ENCODE data around the gene CDC16. TPM values are rescaled to one million over a fixed set of nuclear protein-coding genes. Genes with fewer than 3 reads are reported as not detected.

The CDC16 gene
- total RNA-seq, 4 donors from 2014 or later = 50.1 to 149 (median 69.7) TPM

DNA sequence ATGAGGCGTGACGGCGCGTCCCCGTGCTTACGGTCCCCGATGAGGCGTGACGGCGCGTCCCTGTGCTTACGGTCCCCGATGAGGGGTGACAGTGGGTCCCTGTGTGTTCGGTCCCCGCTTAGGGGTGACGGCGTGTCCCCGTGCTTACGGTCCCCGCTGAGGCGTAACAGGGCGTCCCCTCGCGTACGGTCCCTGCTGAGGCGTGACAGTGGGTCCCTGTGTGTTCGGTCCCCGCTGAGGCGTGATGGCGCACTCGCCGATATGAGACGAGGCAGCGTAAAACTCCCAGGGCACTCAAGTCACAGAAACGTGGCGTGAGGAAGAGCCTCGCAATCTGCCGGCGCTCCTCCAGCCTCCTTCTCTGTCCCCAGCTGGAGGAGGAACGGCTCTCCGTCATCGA is 34.7 kb upstream of the CDC16 start:
- H3K27me3 ChIP-seq = no peaks in the 10 kb centered on the region
- H3K9me3 ChIP-seq = no peaks in the 10 kb centered on the region
- H3K4me1 ChIP-seq = no peaks in the 10 kb centered on the region
- no peak overlapping the region for H3K27ac ChIP-seq
- H3K36me3 ChIP-seq = no peaks in the 10 kb centered on the region
- H3K4me3 ChIP-seq = no peak overlapping the region
- TF ChIP-seq, protein P1, sequence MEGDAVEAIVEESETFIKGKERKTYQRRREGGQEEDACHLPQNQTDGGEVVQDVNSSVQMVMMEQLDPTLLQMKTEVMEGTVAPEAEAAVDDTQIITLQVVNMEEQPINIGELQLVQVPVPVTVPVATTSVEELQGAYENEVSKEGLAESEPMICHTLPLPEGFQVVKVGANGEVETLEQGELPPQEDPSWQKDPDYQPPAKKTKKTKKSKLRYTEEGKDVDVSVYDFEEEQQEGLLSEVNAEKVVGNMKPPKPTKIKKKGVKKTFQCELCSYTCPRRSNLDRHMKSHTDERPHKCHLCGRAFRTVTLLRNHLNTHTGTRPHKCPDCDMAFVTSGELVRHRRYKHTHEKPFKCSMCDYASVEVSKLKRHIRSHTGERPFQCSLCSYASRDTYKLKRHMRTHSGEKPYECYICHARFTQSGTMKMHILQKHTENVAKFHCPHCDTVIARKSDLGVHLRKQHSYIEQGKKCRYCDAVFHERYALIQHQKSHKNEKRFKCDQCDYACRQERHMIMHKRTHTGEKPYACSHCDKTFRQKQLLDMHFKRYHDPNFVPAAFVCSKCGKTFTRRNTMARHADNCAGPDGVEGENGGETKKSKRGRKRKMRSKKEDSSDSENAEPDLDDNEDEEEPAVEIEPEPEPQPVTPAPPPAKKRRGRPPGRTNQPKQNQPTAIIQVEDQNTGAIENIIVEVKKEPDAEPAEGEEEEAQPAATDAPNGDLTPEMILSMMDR (IDR thresholded peaks at IDR 0.05) = no peak
- TF ChIP-seq POLR2A (IDR thresholded peaks at IDR 0.05) = no peak
- no peak for DNase-seq

DNA sequence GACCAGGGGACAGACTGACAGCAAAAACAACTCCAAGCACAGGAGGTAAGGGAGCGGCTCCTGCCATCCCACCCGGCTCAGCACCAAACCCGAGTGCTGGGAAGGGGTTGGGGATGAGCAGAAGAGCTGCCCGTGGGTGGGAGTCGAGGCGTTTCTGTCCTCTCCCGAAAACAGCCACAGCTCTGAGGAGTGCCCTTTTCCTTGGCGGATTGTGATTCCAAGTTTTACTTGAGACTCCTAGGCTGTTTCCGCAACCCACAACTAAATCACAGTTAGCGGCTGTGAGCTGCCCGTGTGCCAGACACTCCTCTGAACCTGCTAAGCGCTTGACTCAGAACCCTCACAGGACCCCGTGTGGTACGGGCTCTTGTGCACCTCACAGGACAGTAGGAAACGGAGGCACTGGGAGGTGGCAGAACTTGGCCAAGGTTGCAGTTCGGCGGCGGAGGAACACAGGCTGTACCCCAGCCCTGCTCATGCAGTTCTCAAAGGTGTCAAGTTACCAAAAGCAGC is 34.2 kb upstream of the CDC16 start:
- Histone ChIP-seq H3K9me3 (no peaks in the 10 kb centered on the region), H3K4me3 (no peak overlapping the region), H3K27me3 (no peaks in the 10 kb centered on the region), H3K36me3 (no peaks in the 10 kb centered on the region), H3K4me1 (no peaks in the 10 kb centered on the region), H3K27ac (no peak overlapping the region)
- no peak for TF ChIP-seq POLR2A (IDR thresholded peaks at IDR 0.05)
- TF ChIP-seq, protein P1 (IDR thresholded peaks at IDR 0.05) = no peak
- DNase-seq = no peak

DNA sequence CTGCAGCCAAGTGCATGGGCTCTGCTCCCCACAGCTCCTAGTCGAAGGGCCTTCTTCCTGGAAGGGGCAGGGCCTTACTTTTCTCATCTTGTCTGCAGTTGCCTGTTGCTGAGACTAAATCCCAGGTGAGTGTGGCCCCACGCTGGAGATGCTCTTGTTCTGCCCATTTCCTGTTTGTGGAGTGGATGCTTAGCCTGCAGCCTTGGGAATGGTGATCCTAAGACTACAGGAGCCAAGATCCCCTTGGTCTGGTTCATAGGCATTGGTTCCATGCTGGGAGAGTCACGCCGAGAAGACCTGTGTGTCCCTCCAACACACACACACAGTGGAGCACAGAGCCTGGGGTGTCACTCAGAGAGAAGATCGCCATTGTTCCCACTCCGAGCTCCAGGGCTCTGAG is 32.1 kb upstream of the CDC16 start:
- Histone ChIP-seq H3K4me1 (no peaks in the 10 kb centered on the region), H3K27ac (no peak overlapping the region), H3K27me3 (no peaks in the 10 kb centered on the region), H3K36me3 (no peaks in the 10 kb centered on the region), H3K9me3 (no peaks in the 10 kb centered on the region), H3K4me3 (no peak overlapping the region)
- no peak for TF ChIP-seq POLR2A (IDR thresholded peaks at IDR 0.05)
- TF ChIP-seq, protein P1 (IDR thresholded peaks at IDR 0.05) = no peak
- no peak for DNase-seq

DNA sequence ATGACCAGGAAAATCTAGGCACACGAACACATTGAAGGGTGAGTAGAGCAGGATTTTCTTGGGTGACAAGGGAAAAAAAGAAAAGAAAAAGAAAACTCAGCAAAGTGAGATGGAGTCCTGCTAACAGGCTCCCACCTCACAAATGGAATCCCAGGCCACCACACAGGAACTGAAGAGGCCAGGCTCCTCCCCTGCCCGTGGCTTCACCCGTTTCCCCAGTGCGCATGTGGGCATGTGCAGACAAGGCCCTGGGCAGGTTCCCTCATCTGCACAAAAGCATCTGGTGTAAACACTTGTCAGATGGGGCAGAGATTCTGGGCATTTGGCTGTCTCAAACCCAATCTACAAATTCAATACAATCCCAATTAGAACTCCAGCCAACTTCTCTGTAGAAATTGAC is 31.2 kb upstream of the CDC16 start:
- no peaks in the 10 kb centered on the region for H3K9me3 ChIP-seq
- DNase-seq = no peak
- no peak overlapping the region for H3K27ac ChIP-seq
- no peaks in the 10 kb centered on the region for H3K36me3 ChIP-seq
- H3K4me3 ChIP-seq = no peak overlapping the region
- no peaks in the 10 kb centered on the region for H3K27me3 ChIP-seq
- TF ChIP-seq POLR2A (IDR thresholded peaks at IDR 0.05) = no peak
- H3K4me1 ChIP-seq = no peaks in the 10 kb centered on the region

DNA sequence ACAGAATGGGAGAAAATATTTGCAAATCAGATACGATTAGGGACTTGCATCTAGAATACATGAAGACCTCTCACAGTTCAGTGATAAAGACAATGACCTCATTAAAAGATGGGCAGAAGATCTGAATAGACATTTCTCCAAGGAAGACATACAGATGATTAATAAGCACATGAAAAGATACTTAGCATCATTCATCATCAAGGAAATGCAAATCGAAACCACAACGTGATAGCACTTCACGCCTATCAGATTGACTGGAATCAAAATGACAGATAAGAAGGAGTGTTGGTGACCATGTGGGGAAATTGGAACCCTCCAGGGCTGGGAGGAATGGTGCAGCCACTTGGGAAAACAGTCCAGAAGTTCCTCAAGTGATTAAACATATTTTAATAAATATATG is 29.8 kb upstream of the CDC16 start:
- H3K27ac ChIP-seq = no peak overlapping the region
- H3K9me3 ChIP-seq = no peaks in the 10 kb centered on the region
- H3K27me3 ChIP-seq = no peaks in the 10 kb centered on the region
- no peaks in the 10 kb centered on the region for H3K36me3 ChIP-seq
- H3K4me3 ChIP-seq = no peak overlapping the region
- DNase-seq = no peak
- no peak for TF ChIP-seq POLR2A (IDR thresholded peaks at IDR 0.05)
- no peaks in the 10 kb centered on the region for H3K4me1 ChIP-seq

DNA sequence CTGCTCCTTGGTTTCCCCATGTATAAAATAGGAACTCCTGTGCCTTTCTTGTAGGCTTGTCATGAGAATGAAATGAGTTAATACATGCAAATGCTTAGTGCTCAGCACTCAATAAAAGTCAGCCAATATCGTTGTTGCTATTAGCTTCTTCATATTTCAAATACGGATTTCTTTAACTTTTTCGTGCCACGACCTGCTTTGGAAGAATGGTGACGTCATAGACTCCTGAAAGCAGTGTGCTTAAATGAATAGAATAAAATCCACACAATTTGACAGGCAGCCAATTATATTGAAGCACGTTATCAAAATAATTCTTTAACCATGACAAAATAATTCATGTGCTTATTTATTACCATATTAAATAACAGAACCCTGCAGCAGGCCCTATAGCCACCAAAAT is 26.6 kb upstream of the CDC16 start:
- no peaks in the 10 kb centered on the region for H3K27me3 ChIP-seq
- H3K4me3 ChIP-seq = no peak overlapping the region
- H3K9me3 ChIP-seq = no peaks in the 10 kb centered on the region
- H3K4me1 ChIP-seq = no peaks in the 10 kb centered on the region
- no peak overlapping the region for H3K27ac ChIP-seq
- no peak for DNase-seq
- no peak for TF ChIP-seq POLR2A (IDR thresholded peaks at IDR 0.05)
- TF ChIP-seq, protein P1 (IDR thresholded peaks at IDR 0.05) = no peak
- no peaks in the 10 kb centered on the region for H3K36me3 ChIP-seq

All from Peyer's patch (tissue), 4 donors.